Measurements from ENCODE around the gene ASB2.

The ASB2 gene

GRCh38 chr14:94001016-94001415 lies 24.6 kb upstream of the ASB2 start:
- no peak for DNase-seq

- DNase-seq = no peak
Observed at GRCh38 chr14:94000267-94000666, 23.9 kb upstream of the ASB2 start.

- DNase-seq = peak in 2 of 3 donors; percentile 26 to 28
Observed at GRCh38 chr14:93999573-93999972, 23.2 kb upstream of the ASB2 start.

- DNase-seq = no peak
Observed at GRCh38 chr14:93998871-93999403, 22.6 kb upstream of the ASB2 start.

DNA sequence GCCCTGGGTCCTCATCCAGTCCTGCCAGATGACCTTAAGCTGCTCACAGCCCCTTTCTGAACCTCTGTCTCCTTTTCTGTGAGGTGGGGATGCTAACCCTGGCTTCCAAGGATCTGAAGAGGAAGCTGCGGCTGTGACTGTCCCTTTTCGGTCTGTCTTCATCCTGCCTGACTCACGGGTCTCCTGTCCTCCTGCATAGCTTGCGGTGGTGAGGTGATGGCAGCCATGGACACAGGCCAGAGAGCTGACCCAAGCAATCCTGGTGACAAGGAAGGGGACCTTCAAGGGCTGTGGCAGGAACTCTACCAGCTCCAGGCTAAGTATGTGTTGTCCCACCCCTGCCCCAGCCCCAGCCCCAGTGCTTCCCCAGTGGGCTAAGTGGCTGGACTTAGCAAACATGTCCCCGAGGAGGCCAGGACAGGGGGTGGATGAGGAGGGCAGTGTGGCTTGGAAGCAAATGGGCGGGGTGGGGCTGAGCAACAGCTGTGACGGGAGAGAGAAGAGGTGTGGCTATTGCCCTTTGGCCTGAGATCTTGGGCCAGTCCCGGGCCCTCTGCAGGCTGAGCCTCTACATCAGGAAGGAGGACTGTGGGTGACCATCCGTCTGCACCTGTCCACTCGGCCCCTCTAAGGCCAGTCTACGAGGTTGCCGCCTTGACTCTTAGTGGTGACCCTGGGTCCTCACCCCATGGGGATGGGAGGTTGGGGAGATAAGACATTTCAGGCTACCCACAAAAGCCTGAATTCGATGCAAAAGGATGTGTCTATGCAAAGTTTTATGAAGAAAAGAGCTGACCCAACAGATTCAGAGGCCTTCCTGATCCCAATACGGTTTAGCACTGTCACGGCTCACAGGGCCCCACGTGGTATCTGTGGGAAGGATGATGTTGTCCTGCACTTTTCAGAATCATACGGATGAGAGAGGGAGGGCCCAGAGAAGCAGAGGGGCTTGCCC lies 21.8 kb upstream of the ASB2 start:
- peak in 1 of 3 donors; percentile 28 for DNase-seq

DNA sequence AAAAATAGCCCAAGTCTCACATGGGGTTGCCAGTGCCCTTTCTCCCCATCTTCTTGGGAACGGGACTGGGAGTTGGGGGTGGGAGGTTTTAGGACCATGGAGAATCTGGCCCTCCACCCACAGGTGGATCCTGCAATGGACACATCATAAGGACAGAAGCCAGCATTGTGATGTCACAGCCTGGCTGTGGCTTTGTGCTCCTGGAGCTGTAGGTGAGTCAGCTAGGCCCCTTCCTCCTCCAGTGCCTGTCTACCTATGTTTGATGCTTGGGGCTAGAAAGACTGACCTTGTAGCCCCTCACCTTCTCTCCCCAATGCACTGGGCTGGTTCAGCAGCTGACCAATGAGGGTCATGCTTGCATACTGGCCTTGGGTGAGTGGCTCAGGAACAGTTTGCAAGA lies 20.7 kb upstream of the ASB2 start, which contains the start of gene CCDC197:
Gene CCDC197 (plus strand): TSS at position 220 of the 400 bp plus-strand sequence. CDS start 831 bp downstream, outside the sequence.
- no peak for DNase-seq

- DNase-seq = peak in 1 of 3 donors; percentile 35
Observed at GRCh38 chr14:93996130-93996695, 19.8 kb upstream of the ASB2 start.

- peak; percentile 68 to 72 (median 69) for DNase-seq
Observed at GRCh38 chr14:93994919-93995682, 18.7 kb upstream of the ASB2 start.

- no peak for DNase-seq
Observed at GRCh38 chr14:93993382-93993781, 17.0 kb upstream of the ASB2 start.

DNA sequence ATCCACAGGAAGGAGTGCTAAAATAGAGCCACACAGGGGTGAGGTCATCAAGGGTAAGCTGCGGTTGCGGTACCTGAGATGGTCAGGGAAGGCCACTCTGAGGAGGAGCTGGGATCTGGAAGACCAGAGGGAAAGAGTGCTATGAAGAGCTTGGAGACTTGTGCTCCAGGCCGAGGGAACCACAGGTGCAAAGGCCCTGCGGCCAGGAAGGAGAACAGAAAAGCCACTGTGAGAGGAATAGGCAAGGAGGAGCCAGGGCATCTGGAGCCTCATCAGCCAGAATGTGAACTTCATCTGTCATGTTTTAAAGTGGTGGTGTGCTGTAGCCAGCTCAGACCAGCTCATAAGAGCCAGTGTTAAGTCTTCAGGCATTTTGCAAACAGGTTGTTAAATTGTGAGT lies 15.3 kb upstream of the ASB2 start:
- DNase-seq = no peak

DNA sequence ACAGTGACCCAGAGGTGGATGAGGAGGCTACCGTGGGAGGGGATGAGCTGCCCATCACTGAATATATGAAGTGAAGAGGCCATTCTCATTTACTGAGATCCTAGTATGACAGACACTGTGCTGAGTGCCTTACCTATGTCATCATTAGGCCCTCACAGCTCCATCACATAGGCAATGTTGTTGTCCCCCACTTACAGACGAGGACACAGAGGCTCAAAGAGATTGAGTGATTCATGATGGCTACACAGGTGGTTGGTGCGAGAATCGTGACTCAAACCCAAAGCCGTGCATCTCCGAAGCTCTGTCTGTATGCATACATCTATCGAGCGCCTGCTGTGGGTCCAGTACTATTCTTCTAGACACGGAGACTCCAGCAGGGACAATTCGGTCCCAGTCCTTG lies 14.8 kb upstream of the ASB2 start:
- DNase-seq = no peak

- peak; percentile 68 to 76 (median 71) for DNase-seq
Observed at GRCh38 chr14:93989939-93990338, 13.6 kb upstream of the ASB2 start.

- DNase-seq = no peak
Observed at GRCh38 chr14:93987815-93988476, 11.6 kb upstream of the ASB2 start.

GRCh38 chr14:93987376-93987775 lies 11.0 kb upstream of the ASB2 start:
- no peak for DNase-seq

GRCh38 chr14:93986955-93987354 lies 10.6 kb upstream of the ASB2 start:
- no peak for DNase-seq

DNA sequence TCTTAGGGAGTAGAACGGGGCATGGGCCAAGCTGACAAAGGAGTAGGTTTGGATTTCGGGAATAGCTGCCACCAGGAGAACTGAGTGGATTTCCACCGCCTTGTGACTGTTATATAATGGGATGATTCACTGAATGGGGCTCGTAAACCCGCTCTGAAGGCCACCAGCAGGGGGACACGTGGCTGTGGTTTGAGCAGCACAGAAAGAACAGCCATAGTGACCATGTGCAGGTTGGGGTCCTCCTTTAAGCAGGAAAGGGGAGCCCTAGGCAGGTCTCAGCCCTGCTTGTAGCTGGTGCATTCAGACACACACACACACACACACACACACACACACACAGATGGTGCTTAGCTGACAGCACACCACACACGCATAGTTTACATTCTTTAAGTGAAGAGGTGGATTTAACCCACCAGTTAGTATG lies 8.6 kb upstream of the ASB2 start:
- peak in 2 of 3 donors; percentile 68 to 70 for DNase-seq

- DNase-seq = no peak
Observed at GRCh38 chr14:93984070-93984469, 7.7 kb upstream of the ASB2 start.

DNA sequence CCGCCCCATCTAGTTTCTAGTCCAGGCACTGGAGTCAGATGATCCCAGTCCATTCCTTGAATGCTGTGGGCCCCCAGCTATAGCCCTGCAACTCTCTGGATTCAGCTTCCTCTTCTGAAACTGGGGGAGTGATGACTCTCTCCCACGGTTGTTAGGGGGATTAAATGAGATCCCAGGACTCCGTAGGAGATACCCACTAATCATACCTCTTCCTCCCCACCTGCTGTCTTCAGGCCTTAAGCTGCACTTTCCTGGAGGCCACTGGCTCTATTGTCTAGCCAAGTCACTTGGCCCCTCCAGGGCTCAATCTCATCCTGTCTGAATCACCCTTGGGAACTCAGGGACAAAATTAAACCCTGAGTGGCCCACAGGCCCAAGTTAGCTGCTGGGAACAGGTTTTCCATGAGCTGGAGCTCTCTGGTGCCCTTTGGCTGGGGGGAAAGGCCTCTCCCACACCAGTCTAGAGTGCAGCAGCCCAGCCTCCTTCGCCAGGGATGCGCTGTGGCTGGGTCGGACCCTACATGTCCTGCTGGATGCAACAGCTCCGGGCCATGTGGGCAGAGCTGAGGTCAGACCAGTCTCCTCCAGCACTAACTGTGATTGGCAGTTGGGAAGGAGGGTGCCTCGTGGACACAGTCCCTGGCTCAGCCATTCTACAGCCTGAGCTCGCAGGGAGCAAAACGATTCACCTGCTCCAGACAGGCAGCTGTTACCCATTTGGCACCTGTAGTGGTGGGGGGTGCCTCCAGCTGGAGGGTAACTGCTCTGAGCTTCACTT lies 6.0 kb upstream of the ASB2 start:
- peak in 1 of 3 donors; percentile 24 for DNase-seq

DNA sequence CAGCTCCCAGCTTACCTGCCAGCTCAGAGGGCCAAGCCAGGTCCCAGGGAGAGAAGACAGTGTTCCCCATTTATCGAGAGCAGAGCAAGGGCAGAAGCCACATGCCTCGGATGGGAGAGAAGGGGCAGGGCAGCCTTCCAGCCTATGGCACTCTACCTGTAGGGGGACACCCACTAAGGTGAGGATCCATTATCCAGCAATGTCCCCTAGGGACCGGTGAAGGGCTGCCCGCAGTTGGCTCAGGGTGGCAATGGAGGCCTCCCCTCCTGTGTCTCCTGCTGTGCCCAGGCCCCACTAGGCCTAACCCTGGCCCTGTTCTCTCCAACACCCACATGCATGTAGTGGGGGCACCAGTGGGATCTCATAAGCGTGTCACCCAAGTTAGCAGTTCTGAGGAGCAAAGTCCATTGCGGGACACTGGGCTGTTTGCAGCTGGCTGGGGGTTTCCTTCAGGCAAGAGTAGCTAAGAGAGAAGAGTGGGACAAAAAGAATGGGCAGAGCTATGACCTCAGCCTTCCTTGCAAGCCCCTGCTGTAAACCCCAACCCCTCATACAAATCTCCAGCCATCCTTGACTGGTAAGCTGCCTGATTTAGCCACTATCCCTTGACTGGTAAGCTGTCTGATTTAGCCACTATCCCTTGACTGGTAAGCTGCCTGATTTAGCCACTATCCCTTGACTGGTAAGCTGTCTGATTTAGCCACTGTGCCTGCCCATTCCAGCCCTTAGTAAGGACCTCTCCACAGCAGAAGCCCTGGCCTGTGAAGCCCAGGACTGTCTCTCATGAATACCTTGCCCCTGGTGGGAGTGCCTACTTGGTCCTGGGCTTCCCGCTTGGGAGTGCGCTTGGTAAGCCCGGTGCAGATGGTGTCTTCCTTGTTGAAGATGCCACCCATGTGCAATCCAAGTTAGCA lies 5.2 kb upstream of the ASB2 start:
- DNase-seq = no peak

GRCh38 chr14:93980456-93981201 lies 4.3 kb upstream of the ASB2 start:
- DNase-seq = no peak
